HCEC 1CT (cell line): ENCODE results near the gene ZGPAT.
"Not testable (repeated sequence)": the region's sequence is repeated elsewhere in the genome, so short reads cannot be mapped to it uniquely, and the experiment has no call there.

Experiments used
- DNase-seq: peaks from one replicate; pipeline ENCODE4 v3.0.0-alpha.2; 2017

Gene ZGPAT

DNA sequence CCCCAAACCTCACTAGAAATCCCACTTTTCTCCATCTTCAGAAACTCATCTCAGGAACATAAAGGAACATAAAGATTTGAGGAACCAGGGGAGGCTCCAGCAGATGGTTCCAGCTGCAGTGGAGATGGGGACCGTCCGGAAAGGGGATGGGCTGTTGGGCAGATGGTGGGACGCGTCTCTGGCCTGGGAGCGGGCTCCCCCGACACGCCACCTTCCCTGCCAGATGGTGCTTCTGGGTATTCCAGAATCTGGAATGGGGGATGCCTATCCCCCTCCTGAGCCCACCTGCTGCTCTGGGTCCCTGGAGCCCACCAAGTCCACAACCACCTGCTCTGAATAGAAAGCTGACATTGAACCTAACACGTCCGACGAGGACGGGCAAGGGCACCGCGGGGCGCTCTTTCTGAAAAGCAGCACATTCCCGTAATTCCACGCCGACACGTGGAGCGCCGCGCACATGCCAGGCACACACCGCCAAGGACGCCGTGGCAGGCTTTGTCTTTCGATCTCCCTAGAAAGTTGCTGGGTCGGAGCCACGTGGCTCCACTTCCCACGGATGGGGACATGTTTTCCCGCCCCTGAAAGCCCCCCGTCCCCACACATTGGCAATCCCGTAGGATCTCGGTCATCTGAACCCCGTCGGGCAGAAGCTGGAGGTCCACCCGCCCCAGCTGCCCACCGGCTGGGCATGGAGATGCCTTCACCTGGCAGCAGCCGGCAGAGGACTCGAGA lies 59.0 kb downstream of the ZGPAT start:
- DNase-seq = no peak

DNA sequence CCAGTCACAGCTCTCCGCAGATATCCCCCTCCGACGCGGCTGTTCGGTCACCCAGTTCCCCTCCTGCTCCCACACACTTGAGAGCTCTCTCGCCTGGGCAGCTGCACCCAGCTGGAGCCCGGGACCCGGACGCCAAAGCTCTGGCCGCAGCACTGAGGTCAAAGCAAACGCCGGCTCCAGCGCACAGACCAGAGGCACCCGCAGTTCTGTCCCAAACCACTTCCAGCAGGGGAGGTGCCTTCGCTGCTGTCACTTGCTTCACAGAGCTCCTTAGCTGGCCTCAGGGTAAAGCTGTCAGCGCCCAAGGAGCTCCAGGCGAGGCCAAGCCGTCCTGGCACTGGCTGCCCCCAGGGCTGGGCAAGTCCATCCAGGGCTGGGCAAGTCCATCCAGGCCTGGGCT lies 59.6 kb downstream of the ZGPAT start:
- no peak for DNase-seq

DNA sequence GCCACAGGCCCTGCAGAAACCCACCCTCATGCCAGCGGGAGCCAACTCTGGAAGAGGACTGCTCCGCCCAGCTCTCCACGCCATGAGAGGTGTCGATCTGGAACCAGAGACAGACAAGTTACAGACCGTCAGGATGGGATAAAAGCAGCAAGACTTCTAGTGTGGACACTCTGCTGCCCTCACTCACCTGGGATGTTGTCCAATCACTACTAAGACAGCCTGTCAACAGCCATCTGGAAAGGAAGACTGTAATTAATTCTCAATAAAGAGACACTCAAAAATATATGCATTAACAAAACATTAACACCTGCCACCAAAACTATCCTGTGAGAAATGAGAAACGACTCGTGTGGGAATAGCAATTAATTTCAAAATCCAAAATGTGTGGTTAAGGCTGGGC lies 60.0 kb downstream of the ZGPAT start:
- DNase-seq = no peak

DNA sequence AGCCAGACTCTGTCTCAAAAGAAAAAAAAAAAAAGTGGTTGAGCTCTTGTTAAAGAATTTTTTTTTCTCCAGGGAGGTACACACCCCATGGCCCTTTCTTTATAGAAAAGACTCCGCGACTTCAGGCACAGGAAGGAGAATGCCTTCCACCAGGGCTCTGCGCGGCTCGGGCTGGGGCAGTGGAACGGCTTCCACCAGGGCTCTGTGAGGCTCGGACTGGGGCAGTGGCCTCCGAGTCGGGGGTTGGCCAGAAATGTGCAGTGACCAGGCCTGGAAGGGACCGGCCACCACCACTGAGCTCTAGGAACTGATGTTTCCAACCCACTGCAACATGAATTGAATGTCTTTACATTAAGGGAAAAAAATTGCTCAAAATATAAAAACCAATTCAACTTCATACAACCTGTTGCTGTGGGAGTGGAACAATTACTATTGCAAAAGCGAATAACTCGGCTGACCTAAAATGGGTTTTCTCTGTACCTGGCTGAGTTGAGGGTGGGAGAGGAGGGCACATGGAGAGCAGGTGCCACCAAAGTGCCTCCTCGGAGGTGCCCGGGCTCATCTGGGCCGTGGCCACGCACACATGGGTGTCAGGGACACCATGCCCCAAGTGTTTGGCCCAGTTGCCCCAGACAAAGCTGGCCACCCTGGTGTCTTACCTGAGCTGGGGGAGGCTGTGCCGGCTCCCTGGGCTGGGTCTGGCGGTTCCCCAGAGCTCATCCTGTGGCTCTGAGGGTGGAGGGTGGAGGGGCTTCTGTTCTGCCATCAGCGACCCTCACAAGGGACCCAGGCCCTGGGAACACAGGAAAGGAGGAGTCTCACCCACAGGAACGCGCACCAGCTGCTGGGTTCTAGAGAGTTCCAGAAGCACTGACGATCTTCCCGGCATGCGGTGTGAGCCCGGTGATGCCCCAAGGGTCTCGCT lies 61.0 kb downstream of the ZGPAT start:
- DNase-seq = no peak

DNA sequence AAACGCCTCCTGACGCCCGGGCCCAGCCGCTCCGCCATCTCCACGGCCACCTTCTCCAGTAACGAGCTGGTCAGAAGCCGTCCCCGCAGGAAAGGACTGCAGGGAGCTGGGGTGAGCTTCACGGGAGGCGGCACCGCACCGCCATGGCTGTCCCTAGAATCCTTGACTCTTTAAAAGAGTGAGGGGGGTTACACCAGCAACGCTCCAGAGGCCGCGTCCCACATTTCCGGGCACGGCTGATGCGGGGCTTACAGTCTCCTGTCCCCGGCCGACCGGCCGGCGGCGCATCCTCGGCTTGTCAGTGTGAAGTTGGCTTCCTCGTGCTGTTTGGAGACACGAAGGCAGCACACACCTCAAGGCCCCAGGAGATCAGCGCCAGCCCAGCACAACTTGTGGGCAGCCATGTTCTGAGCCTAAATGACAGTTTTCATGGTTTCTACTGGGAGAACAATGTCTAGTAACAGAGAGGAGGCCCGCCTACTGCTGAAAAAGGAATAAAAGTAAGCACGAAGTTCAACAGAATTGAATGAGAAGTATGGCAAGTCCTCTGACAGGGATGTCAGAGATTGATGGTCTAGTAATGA lies 62.1 kb downstream of the ZGPAT start:
- DNase-seq = no peak

DNA sequence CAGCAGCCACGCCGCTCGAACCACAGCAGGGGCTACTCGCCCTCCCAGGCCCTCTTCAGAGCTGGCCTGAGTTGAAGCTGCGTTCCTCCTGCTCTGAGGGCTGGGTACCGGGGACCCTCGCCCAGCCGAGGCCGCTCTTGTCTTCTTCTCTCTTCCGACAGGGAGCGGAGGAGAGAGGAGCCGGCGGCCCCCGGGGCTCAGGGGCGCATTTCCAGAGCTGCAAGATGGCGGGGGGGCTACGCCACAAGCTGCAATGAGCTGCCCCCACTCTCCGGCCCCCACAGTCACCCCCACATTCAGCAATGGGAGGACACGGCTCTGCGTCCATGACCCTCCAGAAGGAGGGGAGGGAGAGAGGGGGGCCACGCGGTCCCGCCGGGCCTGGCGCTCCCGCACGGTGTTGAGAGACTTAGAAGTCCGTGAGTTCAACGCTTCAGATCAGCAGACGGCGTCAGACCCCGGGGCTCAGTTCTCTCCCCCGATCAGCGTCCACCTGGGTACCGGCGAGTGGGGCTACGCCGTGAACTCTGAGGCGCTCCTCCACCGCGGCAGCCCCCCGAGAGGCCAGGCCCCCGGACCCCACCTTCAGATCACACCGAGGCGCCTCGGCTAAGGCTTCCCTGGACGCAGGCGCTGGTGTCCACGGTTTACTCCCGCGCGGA lies 63.3 kb downstream of the ZGPAT start:
- no peak for DNase-seq

DNA sequence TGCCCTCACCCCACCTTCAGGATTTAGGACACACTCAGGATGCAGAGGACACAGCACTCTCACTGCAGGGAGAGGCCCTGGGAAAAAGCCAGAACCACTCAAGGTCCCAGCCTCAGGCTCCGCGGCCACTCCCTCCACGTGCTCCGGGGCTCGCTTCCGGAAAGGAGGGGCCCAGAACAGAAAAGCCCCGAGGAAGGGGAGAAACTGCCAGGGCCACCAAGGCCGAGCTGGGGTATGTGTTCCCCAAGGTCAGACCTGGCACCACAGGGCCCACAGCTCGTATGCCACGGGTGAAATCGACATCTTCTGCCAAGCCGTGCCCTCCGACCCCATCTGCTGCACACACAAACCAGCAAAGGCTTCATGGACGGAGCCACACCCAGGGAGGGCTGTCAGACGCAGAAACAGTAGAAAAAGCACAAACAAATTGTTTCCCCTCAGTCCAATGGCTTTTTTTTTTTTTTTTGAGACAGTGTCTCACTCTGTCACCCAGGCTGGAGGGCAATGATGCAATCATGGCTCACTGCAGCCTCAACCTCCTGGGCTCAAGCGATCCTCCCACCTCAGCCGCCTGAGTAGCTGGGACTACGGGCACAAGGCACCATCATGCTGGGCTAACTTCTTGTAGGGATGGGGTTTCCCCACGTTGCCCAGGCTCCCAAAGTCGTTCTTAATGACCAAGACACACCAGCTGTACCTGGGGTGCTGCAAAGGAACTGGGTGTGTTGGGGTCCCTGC lies 65.1 kb downstream of the ZGPAT start:
- DNase-seq = no peak

DNA sequence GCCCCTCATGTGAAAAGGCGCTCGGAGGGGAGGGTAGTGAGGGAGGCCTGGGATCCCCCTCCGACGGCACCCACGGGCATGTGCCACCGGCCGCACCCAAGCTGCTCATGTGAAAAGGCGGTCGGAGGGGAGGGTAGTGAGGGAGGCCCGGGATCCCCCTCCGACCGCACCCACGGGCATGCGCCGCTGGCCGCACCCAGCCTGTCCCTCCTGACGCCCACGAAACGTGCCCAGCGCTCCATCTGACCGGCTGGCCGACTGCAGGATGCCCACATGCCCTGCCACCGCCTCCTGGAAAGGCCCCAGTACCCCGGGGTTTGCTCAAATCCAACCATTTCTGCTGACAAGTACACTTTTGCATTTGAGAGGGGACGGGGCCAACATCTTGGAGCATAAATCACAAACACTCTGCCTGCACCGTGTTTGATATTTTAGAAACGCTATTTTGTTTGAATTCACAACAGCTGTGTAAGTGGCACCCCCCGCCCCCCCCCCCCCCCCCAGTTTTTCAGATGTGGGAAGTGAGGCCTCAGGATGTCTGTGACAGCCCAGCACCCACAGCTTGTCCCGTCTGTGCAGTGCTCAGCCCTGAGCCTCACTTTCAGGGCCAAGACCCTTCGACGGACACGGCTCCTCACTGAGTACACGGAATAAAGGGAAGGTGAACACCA lies 65.9 kb downstream of the ZGPAT start:
- DNase-seq = no peak

DNA sequence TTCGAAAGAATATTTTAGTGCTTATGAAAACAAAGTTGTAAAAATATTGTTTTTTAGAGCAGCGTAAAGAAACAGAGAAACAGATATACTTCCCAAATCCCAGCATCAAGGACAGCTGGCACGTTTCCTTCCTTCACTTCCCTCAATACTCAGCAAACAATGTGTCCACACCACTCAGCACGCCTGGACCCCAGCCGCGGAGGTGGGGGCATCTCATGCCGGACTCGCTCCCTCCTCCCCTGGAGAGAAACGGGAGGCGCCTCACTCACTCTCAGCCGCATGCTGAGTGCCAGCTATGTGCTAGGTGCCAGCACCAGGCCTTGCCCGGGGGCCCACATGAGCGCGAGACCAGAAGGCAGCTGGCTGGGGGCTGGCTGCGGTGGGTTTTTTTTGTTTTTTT lies 66.5 kb downstream of the ZGPAT start:
- DNase-seq = no peak

DNA sequence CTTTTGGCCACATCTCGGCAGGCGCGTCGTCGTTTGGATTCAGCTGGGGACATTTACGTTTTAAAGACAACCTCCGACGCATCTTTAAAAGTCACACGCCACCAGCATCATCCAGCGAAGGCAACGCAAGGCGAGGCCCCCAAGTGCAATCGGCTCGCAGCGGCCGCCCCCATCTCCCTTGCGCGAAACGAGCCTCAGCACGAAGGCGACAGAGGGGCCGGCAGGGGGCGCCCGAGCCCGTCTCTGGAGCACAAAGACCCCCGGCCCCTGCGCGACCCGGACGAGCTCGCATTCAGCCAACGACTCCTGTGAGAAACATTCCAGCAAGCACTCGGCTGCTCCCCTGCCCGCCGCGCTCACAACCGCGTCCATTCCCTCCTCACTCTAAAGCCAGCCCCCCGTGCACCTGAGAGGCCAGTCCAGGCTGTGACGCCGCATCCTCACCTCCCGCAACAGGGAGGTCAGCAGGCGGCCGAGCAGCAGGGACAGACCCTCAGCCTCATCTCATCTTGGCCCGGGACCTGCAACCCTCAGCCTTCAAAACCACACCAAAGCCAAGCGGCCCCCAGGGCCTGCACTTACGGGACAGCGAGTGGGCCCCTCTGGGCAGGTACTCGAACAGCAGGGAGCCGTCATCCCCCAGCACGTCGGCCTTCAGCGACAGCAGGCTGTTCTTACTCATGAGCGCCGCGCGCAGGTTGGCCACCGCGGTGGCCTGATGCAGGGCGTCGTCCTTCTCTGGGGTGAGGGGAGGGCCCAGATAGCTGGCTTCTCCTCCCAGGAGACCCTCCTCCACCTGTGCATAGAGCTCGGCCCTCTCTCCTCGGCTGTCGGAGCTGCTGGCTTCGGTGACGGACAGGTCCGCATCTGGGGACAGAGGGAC lies 67.5 kb downstream of the ZGPAT start:
- no peak for DNase-seq

DNA sequence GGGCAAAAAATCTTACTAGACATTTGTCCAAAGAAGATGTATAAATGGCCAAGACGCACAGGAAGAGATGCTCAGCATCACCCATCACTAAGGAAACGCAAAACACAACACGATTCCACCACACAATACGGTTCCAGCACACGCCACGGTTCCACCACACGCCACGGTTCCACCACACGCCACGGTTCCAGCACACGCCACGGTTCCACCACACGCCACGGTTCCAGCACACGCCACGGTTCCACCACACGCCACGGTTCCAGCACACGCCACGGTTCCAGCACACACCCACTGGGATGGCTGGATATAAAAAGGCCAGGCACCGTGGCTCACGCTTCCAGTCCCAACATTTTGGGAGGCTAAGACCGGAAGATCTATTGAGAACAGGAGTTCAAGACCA lies 69.0 kb downstream of the ZGPAT start:
- DNase-seq = not testable (repeated sequence)

DNA sequence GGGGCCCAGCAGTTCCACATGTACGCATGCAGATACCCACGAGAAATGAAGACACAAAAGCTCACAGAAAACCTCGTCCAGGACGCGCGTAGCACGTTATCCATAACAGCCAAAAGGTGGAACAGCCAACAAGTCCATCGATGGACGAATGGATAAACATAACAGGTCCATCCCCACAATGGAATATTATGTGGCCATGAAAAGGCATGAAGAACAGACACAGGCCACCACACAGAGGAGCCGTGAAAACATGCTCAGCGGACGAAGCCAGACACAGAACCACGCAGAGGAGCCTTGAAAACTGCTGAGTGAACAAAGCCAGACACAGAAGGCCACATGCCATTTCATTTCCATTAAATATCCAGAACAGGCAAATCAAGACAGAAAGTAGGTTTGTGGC lies 69.8 kb downstream of the ZGPAT start:
- no peak for DNase-seq

DNA sequence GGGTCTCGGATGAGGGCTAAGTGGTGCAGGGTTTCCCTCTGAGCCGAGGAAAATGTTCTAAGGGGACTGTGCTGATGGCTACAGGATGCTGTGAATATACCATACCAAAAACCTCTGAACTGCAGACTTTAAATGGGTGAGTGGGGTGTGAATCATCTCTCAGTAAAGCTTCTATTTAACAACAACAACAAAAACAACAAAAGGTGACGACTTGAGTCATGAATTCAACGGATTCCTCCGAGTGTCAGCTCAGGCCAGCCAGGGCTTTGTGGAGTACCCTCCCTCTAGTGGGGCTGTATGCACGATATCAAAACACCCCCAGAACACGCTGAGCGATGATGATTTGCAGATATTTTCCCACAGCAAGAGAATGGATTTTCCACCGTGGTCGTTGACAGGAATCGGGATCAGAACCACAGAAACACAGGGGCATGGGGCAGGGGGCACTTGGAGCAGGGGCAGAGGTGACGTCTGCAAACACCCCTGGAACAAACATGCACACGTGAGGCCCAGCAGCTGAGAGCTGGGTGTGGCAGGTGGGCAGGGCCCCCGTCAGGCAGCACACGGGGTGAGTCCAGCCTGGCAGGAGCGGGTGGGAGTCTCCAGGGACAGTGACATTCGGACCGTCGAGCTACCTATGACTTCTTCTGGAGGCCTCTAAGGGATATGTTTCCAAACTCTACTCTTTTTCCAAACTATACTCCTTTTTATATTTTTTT lies 70.4 kb downstream of the ZGPAT start:
- peak; percentile 18 for DNase-seq

DNA sequence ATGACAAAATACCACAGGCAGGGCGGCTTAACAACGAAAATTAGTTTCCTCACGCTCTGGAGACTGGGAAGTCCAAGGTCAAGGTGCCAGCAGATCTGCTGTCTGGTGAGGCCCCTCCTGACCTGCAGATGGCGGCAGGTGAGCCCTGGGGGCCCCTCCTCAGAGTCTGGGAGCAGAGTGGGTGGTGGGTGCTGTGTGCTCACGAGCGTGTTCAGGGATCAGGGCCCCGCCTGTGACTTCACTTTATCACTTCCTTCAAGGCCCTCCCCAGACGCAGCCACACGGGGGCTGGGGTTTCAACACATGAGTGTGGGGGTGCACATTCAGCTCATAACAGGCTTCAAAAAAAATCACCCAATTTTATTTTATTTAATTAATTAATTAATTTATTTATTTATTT lies 71.0 kb downstream of the ZGPAT start:
- DNase-seq = no peak

DNA sequence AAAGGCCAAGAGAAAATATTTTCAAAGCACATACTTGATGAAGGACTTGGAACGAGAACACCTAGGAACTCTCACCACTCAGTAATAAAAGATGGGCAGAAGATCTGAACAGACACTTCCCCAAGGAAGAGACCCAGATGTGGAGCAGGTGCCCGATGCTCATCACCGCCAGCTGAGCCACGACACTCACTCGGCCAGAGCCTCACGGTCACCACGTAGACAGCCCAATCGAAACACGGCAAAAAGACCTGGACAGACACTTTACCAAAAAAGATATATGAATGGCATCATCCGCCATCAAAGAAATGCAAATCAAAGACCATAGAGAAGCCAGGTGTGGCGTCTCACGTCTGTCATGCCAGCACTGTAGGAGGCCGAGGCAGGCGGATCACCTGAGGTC lies 73.3 kb downstream of the ZGPAT start:
- no peak for DNase-seq

DNA sequence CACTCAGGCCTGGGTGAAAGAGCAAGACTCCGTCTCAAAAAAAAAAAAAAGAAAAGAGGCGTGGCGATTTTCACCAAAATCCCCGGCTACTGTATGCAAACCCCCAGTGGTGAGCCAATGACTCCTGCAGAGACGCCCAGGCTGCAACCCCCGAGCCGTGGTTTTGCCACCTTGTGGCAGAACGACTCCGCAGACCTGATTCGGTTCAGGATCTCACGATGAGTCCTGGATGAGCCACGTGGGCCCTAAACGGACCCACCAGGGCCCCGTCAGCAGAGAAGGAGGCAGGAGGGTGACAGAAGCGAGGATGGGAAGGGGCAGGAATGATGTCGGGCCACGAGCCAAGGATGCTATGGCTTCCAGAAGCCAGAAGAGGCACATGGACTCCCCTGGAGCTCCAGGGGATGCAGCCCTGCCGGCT lies 74.2 kb downstream of the ZGPAT start:
- no peak for DNase-seq

DNA sequence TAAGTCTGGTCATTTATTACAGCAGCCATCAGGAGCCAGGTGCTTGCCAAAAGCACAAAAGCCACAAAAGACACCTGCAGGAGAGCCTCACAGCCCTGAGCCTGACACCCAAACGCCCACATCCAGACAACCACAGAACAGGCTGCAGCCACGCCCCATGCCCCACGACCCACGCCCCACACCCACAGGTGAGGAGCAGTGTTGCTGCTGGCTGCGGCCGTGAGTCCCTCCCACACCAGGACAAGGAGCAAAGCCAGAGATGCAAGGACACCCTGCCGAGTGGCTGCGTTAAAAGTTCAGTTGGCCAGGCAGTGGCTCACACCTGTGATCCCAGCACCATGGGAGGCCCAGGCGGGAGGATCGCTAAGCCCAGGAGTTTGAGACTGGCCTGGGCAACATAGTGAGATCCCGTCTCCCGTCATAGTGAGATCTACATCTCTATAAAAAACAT lies 74.7 kb downstream of the ZGPAT start:
- DNase-seq = no peak

DNA sequence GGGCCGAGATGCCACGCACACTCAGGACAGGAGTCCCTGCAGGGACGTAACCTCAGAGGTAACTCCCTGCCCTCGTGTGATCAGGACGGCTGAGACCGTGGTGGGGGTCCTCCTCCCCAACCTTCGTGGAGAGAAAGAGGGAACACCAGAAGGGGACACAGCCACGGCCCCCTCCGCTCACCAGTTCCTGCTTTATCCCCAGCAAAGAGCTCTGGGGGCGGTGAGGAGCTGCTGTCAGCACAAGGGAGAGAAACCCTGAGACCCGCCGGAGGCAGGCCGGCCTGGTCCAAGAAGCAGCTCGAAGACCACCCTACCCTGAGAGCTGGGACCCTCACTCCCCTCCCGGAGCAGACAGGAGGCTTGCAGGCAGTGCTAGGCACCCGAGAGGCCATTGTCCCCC lies 76.1 kb downstream of the ZGPAT start:
- DNase-seq = no peak

DNA sequence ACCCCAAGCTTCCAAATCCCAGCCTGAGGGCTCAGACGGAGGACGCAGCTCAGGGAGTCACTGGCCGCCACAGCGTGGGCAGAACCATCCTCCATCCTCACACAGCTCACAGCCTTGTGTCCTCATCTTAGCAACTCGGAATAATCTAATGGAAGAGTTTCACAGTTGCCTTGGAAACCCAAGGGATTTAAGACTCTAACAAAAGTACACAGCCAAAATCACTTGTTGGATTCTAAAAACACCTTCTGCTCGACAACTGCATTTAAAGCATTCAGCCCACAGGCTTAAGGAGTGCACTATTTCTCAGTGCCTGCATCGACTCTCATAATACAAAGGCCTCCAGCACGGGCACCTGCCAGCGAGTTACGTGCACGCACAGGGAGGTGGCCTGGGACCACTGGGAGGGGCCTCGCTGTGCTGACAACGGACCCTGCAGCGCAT lies 77.9 kb downstream of the ZGPAT start:
- DNase-seq = no peak
